ENCODE results near the gene ADAM12.

GRCh38 chr10:126115886-126116285 lies 272.4 kb downstream of the ADAM12 start:
- TF ChIP-seq, protein P1, sequence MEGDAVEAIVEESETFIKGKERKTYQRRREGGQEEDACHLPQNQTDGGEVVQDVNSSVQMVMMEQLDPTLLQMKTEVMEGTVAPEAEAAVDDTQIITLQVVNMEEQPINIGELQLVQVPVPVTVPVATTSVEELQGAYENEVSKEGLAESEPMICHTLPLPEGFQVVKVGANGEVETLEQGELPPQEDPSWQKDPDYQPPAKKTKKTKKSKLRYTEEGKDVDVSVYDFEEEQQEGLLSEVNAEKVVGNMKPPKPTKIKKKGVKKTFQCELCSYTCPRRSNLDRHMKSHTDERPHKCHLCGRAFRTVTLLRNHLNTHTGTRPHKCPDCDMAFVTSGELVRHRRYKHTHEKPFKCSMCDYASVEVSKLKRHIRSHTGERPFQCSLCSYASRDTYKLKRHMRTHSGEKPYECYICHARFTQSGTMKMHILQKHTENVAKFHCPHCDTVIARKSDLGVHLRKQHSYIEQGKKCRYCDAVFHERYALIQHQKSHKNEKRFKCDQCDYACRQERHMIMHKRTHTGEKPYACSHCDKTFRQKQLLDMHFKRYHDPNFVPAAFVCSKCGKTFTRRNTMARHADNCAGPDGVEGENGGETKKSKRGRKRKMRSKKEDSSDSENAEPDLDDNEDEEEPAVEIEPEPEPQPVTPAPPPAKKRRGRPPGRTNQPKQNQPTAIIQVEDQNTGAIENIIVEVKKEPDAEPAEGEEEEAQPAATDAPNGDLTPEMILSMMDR (conservative IDR thresholded peaks at IDR 0.05; ENCODE audit: low read length) = no peak
- TF ChIP-seq EZH2phosphoT487 (IDR thresholded peaks at IDR 0.05; ENCODE audit: borderline replicate concordance) = no peak

All from Loucy (cell line).